Heart right ventricle (tissue), 16 donors: ENCODE measurements around the gene ZNF543. TPM values are rescaled to one million over a fixed set of nuclear protein-coding genes. Genes with fewer than 3 reads are reported as not detected.
A peak's percentile ranks its signal among the peaks of the same experiment; 100 is the strongest.
"Not testable (repeated sequence)": the region's sequence is repeated elsewhere in the genome, so short reads cannot be mapped to it uniquely, and the experiment has no call there.

ENCODE experiments used
- ATAC-seq, 8 donors: fragments of 200-7000 bp; cut with Tn5 transposase; one replicate each; pipeline ENCODE4 v1.9.1; 2020; ENCODE audit warnings: mild to moderate bottlenecking in 8 of 8, moderate library complexity in 8 of 8, moderate number of reproducible peaks in 1 of 8
- DNase-seq, 2 donors: peaks; one replicate each; pipeline ENCODE4 v3.0.0-alpha.2; 2020
- H3K27ac ChIP-seq, 10 donors: fragments of 200-600 bp; sonication (generic) in 2 of 10; one replicate each; pipeline versions ENCODE4 v1.5.0 to v1.8.0; 2020 to 2022; ENCODE audit warnings: mild to moderate bottlenecking in 3 of 10
- H3K27me3 ChIP-seq, 7 donors: fragments of 200-600 bp; one replicate each; pipeline ENCODE4 v1.8.0; 2021 to 2022; ENCODE audit warnings: mild to moderate bottlenecking in 2 of 7
- H3K36me3 ChIP-seq, 9 donors: fragments of 200-600 bp; sonication (generic) in 1 of 9; one replicate each; pipeline versions ENCODE4 v1.5.0 to v1.8.0; 2020 to 2022; ENCODE audit warnings: mild to moderate bottlenecking in 2 of 9
- H3K4me1 ChIP-seq, 9 donors: fragments of 200-600 bp; sonication (generic) in 1 of 9; one replicate each; pipeline versions ENCODE4 v1.5.0 to v1.8.0; 2020 to 2022; ENCODE audit warnings: mild to moderate bottlenecking in 4 of 9
- H3K4me3 ChIP-seq, 10 donors: fragments of 200-600 bp; sonication (generic) in 2 of 10; one replicate each; pipeline versions ENCODE4 v1.5.0 to v1.8.0; 2020 to 2022; ENCODE audit warnings: mild to moderate bottlenecking in 7 of 10, moderate library complexity in 2 of 10
- H3K9me3 ChIP-seq, 11 donors: fragments of 200-600 bp in 10 of 11; sonication (generic) in 2 of 11; one replicate each; pipeline versions ENCODE4 v1.5.0 to v1.8.0; 2013 to 2022; ENCODE audit warnings: mild to moderate bottlenecking in 2 of 11, control low read depth in 1 of 11, moderate library complexity in 1 of 11
- CTCF ChIP-seq, 9 donors: fragments of 200-600 bp; sonication (generic) in 2 of 9; IDR thresholded peaks; one replicate each; pipeline versions ENCODE4 v1.5.0 to v1.8.0; 2021 to 2022; ENCODE audit warnings: antibody characterized with exemption in 9 of 9, mild to moderate bottlenecking in 5 of 9, moderate library complexity in 1 of 9
- WGBS, 2 donors: extraction: QIAGEN DNeasy Blood & Tissue Kit; methylation state at CpG; one replicate each; pipeline ENCODE4 v1.1.7; 2013; ENCODE audit warnings: inconsistent platforms in 1 of 2; 5-methylcytosine and 5-hydroxymethylcytosine counted together
- intact Hi-C, 10 donors: fragments of 100-400 bp; cut with DNase I; formaldehyde crosslinking; loops; one replicate each; pipeline versions ENCODE4 v1.11.1 to v1.14.2; 2022
- long read RNA-seq, 3 donors: library from polyadenylated mRNA; unstranded; transcript quantifications; one replicate each; pipeline ENCODE4 v2.0.0, GENCODE V29; 2020 to 2021
- polyA plus RNA-seq, 2 donors: library from polyadenylated mRNA; stranded (reverse); fragments of 200-250 nt; gene quantifications; one replicate each; pipeline ENCODE4 v1.2.3, GENCODE V29; 2013
- total RNA-seq, 10 donors: library from RNA; stranded (reverse); fragmentation: NEBNext Ultra II Directional in 3 of 10; extraction: Animal tissue kit (Norgen Biotek cat#: 25700) in 3 of 10; gene quantifications; one replicate each; pipeline versions ENCODE4 v1.2.1 to v1.2.4, GENCODE V29; 2021 to 2023
- donor health status: Arrhythmogenic right ventricular cardiomyopathy.
- donor health status: ischemic (EF 13 %, LVEDD 7.1; RV severe dilation, severe dysfunction).
- donor health status: healthy with polysubstance abuse.
- donor health status: DM: no; HTN: yes; CAD: no.
- donor health status: DM: no; HTN: no; CAD: no.
- donor health status: ischemic (EF 25% LVEDD 6.9; RV normal size, moderate dysfunction).
- donor health status: ischemic (EF 25% LVEDD 5.7; RV mildly dilated, moderate dysfunction).
- donor health status: healthy.
- donor health status: DM: yes; HTN: yes; CAD: no.
- donor health status: Ischemic cardiomyopathy.
- donor health status: ischemic (EF 35%, LVEDD 5.7; RV mildly dilated, moderate dysfunction).
- donor health status: nonischemic (EF 11% LVEDD 7.7; RV severe dilation, severe dysfunction).
- donor health status: DM: yes; HTN: yes; CAD: no.
- donor health status: PGD.
- donor health status: ischemic (EF 29% LVEDD 5.4; RV normal size, mild dysfunction).
- donor health status: nonischemic (EF 23%, LVEDD 6.1; RV moderate dilation, normal function).

ZNF543 gene
- total RNA-seq (1 to 10 TPM; 5.5 to 9.2 (median 7.0) TPM), polyA plus RNA-seq (1 to 10 TPM in 1 of 2 donors, under 1 TPM in 1; 0.86 to 2.1 TPM)
- long read RNA-seq, donor 1, partial matches to known transcripts: 2 of 6 reads
- long read RNA-seq, donor 1, other reads (novel, unspliced or antisense): 0 of 6 reads
- long read RNA-seq, donor 2, transcript ZNF543-201 (4 exons, 3,659 nt): major isoform, 6 of 7 reads
- long read RNA-seq, donor 2, partial matches to known transcripts: 0 of 7 reads
- long read RNA-seq, donor 2, other reads (novel, unspliced or antisense): 1 of 7 reads
- long read RNA-seq, donor 3, transcript ZNF543-201 (4 exons, 3,659 nt): major isoform, 5 of 6 reads
- long read RNA-seq, donor 3, partial matches to known transcripts: 0 of 6 reads
- long read RNA-seq, donor 3, other reads (novel, unspliced or antisense): 1 of 6 reads

GRCh38 chr19:57320180-57321084 lies at the start of gene ZNF543:
TSS of gene ZNF543 (plus strand) at chr19:57320472. CDS start at chr19:57320854, 382 bp downstream.
- peak within 1 kb of the TSS; percentile 44 to 96 (median 92) for H3K27ac ChIP-seq
- ATAC-seq: peak; percentile 99 to 100 (median 100)
- H3K36me3 ChIP-seq: peaks cover 0 to 27% (median 21%) of the 10 kb centered on the region in 9 donors
- WGBS, 2 donors: 1% methylated on average over 71 of the region's 71 CpGs
- H3K4me3 ChIP-seq: peak within 1 kb of the TSS; percentile 76 to 98 (median 86)
- H3K27me3 ChIP-seq: peaks cover 0 to 27% (median 0%) of the 10 kb centered on the region in 7 donors
- peak in 1 of 9 donors; percentile 10 for TF ChIP-seq CTCF (IDR thresholded peaks at IDR 0.05)
- intact Hi-C loops: loop anchor here in 3 of 10 donors (1.0 to 5.0 kb wide), 3 partner anchors 38 to 43 kb away; partner anchors contain the start of genes TRAPPC2B (in 2 of the 3), ZNF547 (in 2 of the 3) and ZNF460 (in 1 of the 3)
- peak; percentile 96 to 97 for DNase-seq
- peaks cover 0 to 11% (median 0%) of the 10 kb centered on the region in 11 donors for H3K9me3 ChIP-seq
- peaks cover 5 to 34% (median 23%) of the 10 kb centered on the region in 9 donors for H3K4me1 ChIP-seq

GRCh38 chr19:57271280-57271679 lies 49.0 kb upstream of the ZNF543 start:
- H3K36me3 ChIP-seq: peaks cover 0 to 48% (median 0%) of the 10 kb centered on the region in 9 donors
- no peak for TF ChIP-seq CTCF (IDR thresholded peaks at IDR 0.05)
- H3K4me1 ChIP-seq: no peaks in the 10 kb centered on the region
- WGBS, 2 donors: 97% methylated on average over 8 of the region's 8 CpGs
- no peak for DNase-seq
- no peaks in the 10 kb centered on the region for H3K27me3 ChIP-seq
- no peak overlapping the region for H3K4me3 ChIP-seq
- no peak overlapping the region for H3K27ac ChIP-seq
- no peak for ATAC-seq
- H3K9me3 ChIP-seq: no peaks in the 10 kb centered on the region
- intact Hi-C loops: no loop called here

GRCh38 chr19:57273014-57273413 lies 47.3 kb upstream of the ZNF543 start:
- DNase-seq (no peak), ATAC-seq (no peak)
- Histone ChIP-seq H3K27me3 (no peaks in the 10 kb centered on the region), H3K4me1 (no peaks in the 10 kb centered on the region), H3K4me3 (no peak overlapping the region), H3K27ac (no peak overlapping the region), H3K9me3 (no peaks in the 10 kb centered on the region), H3K36me3 (peaks cover 0 to 45% (median 0%) of the 10 kb centered on the region in 9 donors)
- intact Hi-C loops: no loop called here
- WGBS, 2 donors: 78 to 86% methylated on average over 1 of the region's 1 CpG
- TF ChIP-seq CTCF (IDR thresholded peaks at IDR 0.05): no peak

GRCh38 chr19:57276430-57276829 lies 43.8 kb upstream of the ZNF543 start:
- peaks cover 0 to 31% (median 0%) of the 10 kb centered on the region in 9 donors for H3K36me3 ChIP-seq
- intact Hi-C loops: loop anchor here in 1 of 10 donors (5.0 kb wide), 1 partner anchor 46 kb away; the partner anchor contains the start of gene ZNF543
- no peak overlapping the region for H3K4me3 ChIP-seq
- no peak for ATAC-seq
- peaks cover 0 to 19% (median 13%) of the 10 kb centered on the region in 9 donors for H3K4me1 ChIP-seq
- no peak for TF ChIP-seq CTCF (IDR thresholded peaks at IDR 0.05)
- WGBS, 2 donors: 75 to 86% methylated on average over 1 of the region's 1 CpG
- H3K27me3 ChIP-seq: no peaks in the 10 kb centered on the region
- no peak for DNase-seq
- no peaks in the 10 kb centered on the region for H3K9me3 ChIP-seq
- no peak overlapping the region for H3K27ac ChIP-seq

GRCh38 chr19:57278481-57278880 lies 41.8 kb upstream of the ZNF543 start:
- H3K27ac ChIP-seq: peak overlapping the region in 1 of 10 donors; percentile 95
- intact Hi-C loops: loop anchor here in 2 of 10 donors (2.0 to 5.0 kb wide), 2 partner anchors 38 to 44 kb away; partner anchors contain the start of genes ZNF805 (in 2 of the 2) and ZNF543 (in 1 of the 2)
- not testable (repeated sequence) for H3K27me3 ChIP-seq, H3K4me3 ChIP-seq, ATAC-seq, H3K9me3 ChIP-seq, DNase-seq
- H3K36me3 ChIP-seq: peaks cover 0 to 44% (median 0%) of the 10 kb centered on the region in 9 donors
- H3K4me1 ChIP-seq: peaks cover 0 to 40% (median 32%) of the 10 kb centered on the region in 9 donors
- 67% methylated on average over 2 of the region's 2 CpGs for WGBS, 2 donors
